Measurements from ENCODE around the gene DTX1.

Gene DTX1

GRCh38 chr12:113056631-113057488 lies at the start of gene DTX1:
Gene DTX1, plus strand, starts transcription at chr12:113056730. Its CDS starts 1,463 bp downstream, at chr12:113058193.
- no peak for DNase-seq

GRCh38 chr12:113007166-113007565 lies 49.4 kb upstream of the DTX1 start:
- no peak for DNase-seq

- DNase-seq = no peak
Observed at GRCh38 chr12:113010701-113011100, 45.8 kb upstream of the DTX1 start.

- no peak for DNase-seq
Observed at GRCh38 chr12:113014565-113014964, 42.0 kb upstream of the DTX1 start.

GRCh38 chr12:113016796-113017195 lies 39.7 kb upstream of the DTX1 start:
- no peak for DNase-seq

- no peak for DNase-seq
Observed at GRCh38 chr12:113019025-113019424, 37.5 kb upstream of the DTX1 start.

- no peak for DNase-seq
Observed at GRCh38 chr12:113021500-113021899, 35.0 kb upstream of the DTX1 start.

GRCh38 chr12:113022563-113023297 lies 33.8 kb upstream of the DTX1 start:
- DNase-seq = no peak

- DNase-seq = no peak
Observed at GRCh38 chr12:113027726-113028125, 28.8 kb upstream of the DTX1 start.

- DNase-seq = peak; percentile 70
Observed at GRCh38 chr12:113030875-113031525, 25.5 kb upstream of the DTX1 start.

- DNase-seq = no peak
Observed at GRCh38 chr12:113039911-113040445, 16.6 kb upstream of the DTX1 start.

GRCh38 chr12:113040722-113041171 lies 15.8 kb upstream of the DTX1 start:
- DNase-seq = no peak

GRCh38 chr12:113041560-113041959 lies 15.0 kb upstream of the DTX1 start:
- DNase-seq = no peak

- DNase-seq = no peak
Observed at GRCh38 chr12:113043240-113043639, 13.3 kb upstream of the DTX1 start.

- DNase-seq = no peak
Observed at GRCh38 chr12:113044516-113044915, 12.0 kb upstream of the DTX1 start.

- peak; percentile 45 for DNase-seq
Observed at GRCh38 chr12:113048716-113049127, 7.8 kb upstream of the DTX1 start.

GRCh38 chr12:113049976-113050742 lies 6.4 kb upstream of the DTX1 start:
- no peak for DNase-seq

- DNase-seq = no peak
Observed at GRCh38 chr12:113050795-113051194, 5.7 kb upstream of the DTX1 start.

GRCh38 chr12:113051759-113052158 lies 4.8 kb upstream of the DTX1 start:
- no peak for DNase-seq

GRCh38 chr12:113052326-113052725 lies 4.2 kb upstream of the DTX1 start:
- no peak for DNase-seq

- no peak for DNase-seq
Observed at GRCh38 chr12:113054948-113055486, 1.5 kb upstream of the DTX1 start.

All from NCI-H446 treated with DMSO at 0.1 percent for 48 hours (cell line).